Endothelial cell of umbilical vein (primary cell): Measurements from ENCODE around the gene ANP32B. TPM values are rescaled to one million over a fixed set of nuclear protein-coding genes. Genes with fewer than 3 reads are reported as not detected.

ENCODE experiments used
- BruUV-seq: library from RNA; stranded (reverse); fragments of 400-500 nt; replicated peaks from 2 replicates; lab custom pipeline; 2021; lab: Mats Ljungman, UMichigan
- CTCF ChIA-PET: fragments of 300-600, 350-600 bp; sonication (Branson Sonifier 250); formaldehyde crosslinking; loops from one replicate; lab custom pipeline; 2021; ENCODE audit warnings: antibody characterized with exemption, inconsistent platforms; lab: Charles Lee
- POLR2A ChIA-PET: fragments of 300-600, 350-600 bp; sonication (Branson Sonifier 250); formaldehyde crosslinking; loops from one replicate; lab custom pipeline; 2021; ENCODE audit warnings: antibody characterized with exemption, inconsistent platforms; lab: Charles Lee
- DNase-seq: peaks from one replicate; pipeline ENCODE4 v3.0.0-alpha.2; 2011; ENCODE audit warnings: low read depth, low spot score
- FAIRE-seq: peaks from 2 replicates; lab custom pipeline; 2011; peaks lifted over from hg19 to GRCh38; lab: Jason Lieb, UNC
- H2AFZ ChIP-seq: 2 replicates; pipeline ENCODE4 v1.6.0; 2012; ENCODE audit warnings: low read depth, low read length, control low read depth, inconsistent platforms
- H3K27ac ChIP-seq: 2 replicates; pipeline ENCODE4 v1.5.1; 2011; ENCODE audit warnings: low read depth, mild to moderate bottlenecking, control low read depth, low read length, moderate library complexity; ENCODE audit not compliant: insufficient read depth
- H3K27me3 ChIP-seq, 2 experiments: 2 replicates each; pipeline versions ENCODE4 v1.6.0 to v1.6.1; 2011; ENCODE audit warnings: low read length in 2 of 2, mixed read lengths in 1 of 2; ENCODE audit not compliant: control insufficient read depth in 2 of 2, insufficient read depth in 2 of 2
- H3K36me3 ChIP-seq, 2 experiments: 2 replicates in 1 of 2; 3 replicates in 1 of 2; pipeline ENCODE4 v1.5.1; 2011; ENCODE audit warnings: low read length in 2 of 2, mild to moderate bottlenecking in 1 of 2, moderate library complexity in 1 of 2; ENCODE audit not compliant: control insufficient read depth in 2 of 2, insufficient read depth in 2 of 2; ENCODE audit errors: extremely low read depth in 1 of 2
- H3K4me1 ChIP-seq: 3 replicates; pipeline ENCODE4 v1.5.1; 2011; ENCODE audit warnings: mild to moderate bottlenecking, low read length; ENCODE audit not compliant: control insufficient read depth, insufficient read depth; ENCODE audit errors: extremely low read depth
- H3K4me2 ChIP-seq: 2 replicates; pipeline ENCODE4 v1.6.1; 2011; ENCODE audit warnings: low read length, control low read depth, mixed read lengths; ENCODE audit not compliant: insufficient read depth
- H3K4me3 ChIP-seq, 3 experiments: fragments of 200-600 bp in 1 of 3; sonication (generic), shearing (Covaris generic) in 1 of 3; replicated peaks in 1 of 3; 2 replicates each; pipeline ENCODE4 v1.5.1; 2011 to 2016; ENCODE audit warnings: control low read depth in 3 of 3, low read length in 3 of 3, mild to moderate bottlenecking in 2 of 3, inconsistent platforms in 1 of 3, low read depth in 1 of 3, moderate library complexity in 1 of 3; ENCODE audit not compliant: insufficient read depth in 1 of 3
- H3K79me2 ChIP-seq: 2 replicates; pipeline ENCODE4 v1.6.0; 2012; ENCODE audit warnings: low read length, inconsistent platforms; ENCODE audit not compliant: control insufficient read depth, insufficient read depth
- H3K9ac ChIP-seq: replicated peaks from 2 replicates; pipeline ENCODE3; 2011; ENCODE audit warnings: low read length, control low read depth; ENCODE audit not compliant: insufficient read depth; ENCODE audit errors: extremely low read depth
- H3K9me1 ChIP-seq: replicated peaks from 3 replicates; pipeline ENCODE4 v1.6.0; 2011; ENCODE audit warnings: mild to moderate bottlenecking, low read length; ENCODE audit not compliant: control insufficient read depth, insufficient read depth; ENCODE audit errors: extremely low read depth
- H3K9me3 ChIP-seq: replicated peaks from 2 replicates; pipeline ENCODE4 v1.5.1; 2012; ENCODE audit warnings: low read length, inconsistent platforms; ENCODE audit not compliant: control insufficient read depth, insufficient read depth
- H4K20me1 ChIP-seq: replicated peaks from 2 replicates; pipeline ENCODE3; 2011; ENCODE audit warnings: mild to moderate bottlenecking, low read length; ENCODE audit not compliant: control insufficient read depth, insufficient read depth; ENCODE audit errors: extremely low read depth
- FOS ChIP-seq: IDR thresholded peaks from 2 replicates; pipeline ENCODE4 v1.6.1; 2011; ENCODE audit warnings: mild to moderate bottlenecking, low read length, moderate library complexity, borderline replicate concordance; ENCODE audit not compliant: insufficient read depth
- GATA2 ChIP-seq: IDR thresholded peaks from 2 replicates; pipeline ENCODE4 v1.7.0; 2011; ENCODE audit warnings: low read depth, mild to moderate bottlenecking, moderate library complexity, mixed read lengths, low read length; ENCODE audit not compliant: insufficient read length, insufficient read depth
- JUN ChIP-seq: IDR thresholded peaks from 2 replicates; pipeline ENCODE4 v1.6.1; 2011; ENCODE audit warnings: borderline replicate concordance, low read depth; ENCODE audit not compliant: insufficient read length, insufficient read depth
- MYC ChIP-seq: IDR thresholded peaks from one replicate; pipeline ENCODE4 v1.6.1; 2011; ENCODE audit warnings: mild to moderate bottlenecking, low read depth, low read length
- POLR2A ChIP-seq: IDR thresholded peaks from 2 replicates; pipeline ENCODE4 v1.6.1; 2012; ENCODE audit warnings: low read depth, mild to moderate bottlenecking, control low read depth, low read length
- POLR2AphosphoS5 ChIP-seq: IDR thresholded peaks from 2 replicates; pipeline ENCODE4 v1.6.1; 2012; ENCODE audit warnings: low read depth, mild to moderate bottlenecking, control low read depth, low read length, moderate library complexity; ENCODE audit not compliant: insufficient read depth
- dilution Hi-C: fragments of 300-500 bp; cut with MboI; formaldehyde crosslinking; loops from one replicate; pipeline ENCODE4 v1.15.0; 2019; ENCODE audit warnings: low sequenced_read_pairs; ENCODE audit not compliant: extremely low pct_ligation_motif_present
- intact Hi-C: fragments of 100-400 bp; cut with micrococcal nuclease; formaldehyde crosslinking; loops from one replicate; pipeline ENCODE4 v1.10.0; 2022
- polyA plus RNA-seq, 4 experiments: library from polyadenylated mRNA; depleted of rRNA in 3 of 4; stranded (reverse) in 3 of 4; unstranded in 1 of 4; fragments of >200 nt; gene quantifications; 2 replicates each; pipeline versions ENCODE4 v1.2.1 to v1.2.3, GENCODE V29; 2011 to 2012; ENCODE audit warnings: missing spikeins in 1 of 4
- total RNA-seq: library from RNA; stranded (reverse); gene quantifications from 2 replicates; pipeline ENCODE4 v1.2.3, GENCODE V29; 2021
- TF ChIP-seq, protein P1 (sequence below): IDR thresholded peaks from 2 replicates; pipeline ENCODE4 v1.6.1; 2011; ENCODE audit not compliant: insufficient read depth, insufficient read length
- TF ChIP-seq, protein P2 (sequence below), 2 donors: IDR thresholded peaks; 1 replicate in 1 of 2; 2 replicates in 1 of 2; pipeline ENCODE4 v1.5.1; 2011; ENCODE audit warnings: low read length in 2 of 2, mild to moderate bottlenecking in 2 of 2, moderate library complexity in 2 of 2, control low read depth in 1 of 2, inconsistent platforms in 1 of 2, low read depth in 1 of 2; ENCODE audit not compliant: insufficient read depth in 1 of 2; ENCODE audit errors: extremely low read depth in 1 of 2

ANP32B gene
- total and polyA plus RNA-seq, 2 donors (not counting 3 experiments of a cell fraction or from before 2014, with no cell fraction given) = 13.9 to 173 TPM

DNA sequence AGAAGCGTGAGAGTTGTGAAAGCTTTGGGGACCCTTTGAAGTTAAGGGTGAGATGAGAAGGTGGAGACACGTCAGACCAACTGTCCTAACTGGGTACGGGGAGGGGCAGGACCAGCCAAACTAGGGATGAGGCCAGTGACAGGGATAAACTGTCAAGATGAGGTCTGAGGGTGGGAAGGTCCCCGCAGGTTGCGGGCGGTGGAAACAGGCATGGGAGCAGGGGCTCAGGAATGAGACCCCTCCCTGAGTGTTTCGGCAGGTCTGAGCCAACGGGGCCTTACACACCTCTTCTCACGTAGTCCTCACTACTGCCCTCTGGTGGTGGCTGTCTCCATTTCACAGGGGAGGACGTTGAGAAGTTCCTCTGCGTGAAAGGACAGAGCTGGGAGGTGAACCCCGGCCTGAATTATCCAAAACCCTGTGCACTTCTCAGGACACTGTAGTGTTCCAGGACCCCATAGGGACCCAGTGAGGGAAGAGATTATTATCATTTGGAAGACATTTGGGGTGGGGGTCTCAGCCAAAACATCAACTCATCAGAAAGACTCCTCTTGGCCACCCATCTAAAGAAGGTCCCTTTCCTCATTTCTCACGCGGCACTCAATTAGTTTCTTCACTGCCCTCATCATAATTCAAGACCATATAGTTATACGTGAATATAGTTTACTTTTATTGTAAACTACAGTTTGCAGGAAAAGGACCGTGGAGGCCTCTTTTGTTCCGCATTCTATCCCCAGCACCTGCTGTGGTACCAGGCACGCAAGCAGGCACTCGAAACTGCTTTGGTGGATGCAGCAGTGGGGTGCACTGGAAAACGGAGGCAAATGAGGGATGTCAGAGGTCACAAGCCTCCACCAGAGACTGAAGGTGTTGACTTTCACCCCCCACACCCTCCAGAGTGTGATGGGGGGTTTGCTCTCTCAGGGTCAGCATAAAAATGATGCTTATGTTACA lies 51.7 kb downstream of the ANP32B start:
- BruUV-seq = no TSS peak
- Histone ChIP-seq H2AFZ (peak overlapping the region; percentile 47), H3K36me3 (no peaks in the 10 kb centered on the region), H3K27me3 (no peaks in the 10 kb centered on the region), H3K79me2 (no peaks in the 10 kb centered on the region), H3K4me3 (no peak overlapping the region), H3K4me2 (no peak overlapping the region), H3K9me1 (no peaks in the 10 kb centered on the region), H3K4me1 (peaks cover 13% of the 10 kb centered on the region), H3K27ac (peak overlapping the region; percentile 65), H3K9me3 (no peaks in the 10 kb centered on the region), H4K20me1 (no peaks in the 10 kb centered on the region), H3K9ac (no peak overlapping the region)
- intact Hi-C loops (loop anchor here (1.0 to 5.0 kb wide), 3 partner anchors 52 to 323 kb away; partner anchors contain the start of gene ANP32B), dilution Hi-C loops (no loop called here)
- CTCF ChIA-PET = interaction anchor here (0.5 to 2.4 kb wide), 38 partner anchors 11 to 771 kb away, joined by 3 to 40 read pairs (median 6); partner anchors contain the start of genes ANP32B, NANS, TBC1D2 and TRMO
- POLR2A ChIA-PET = interaction anchor here (1.3 kb wide), 1 partner anchor 21 kb away, joined by 4 read pairs; no protein-coding TSS in a partner anchor
- TF ChIP-seq MYC (no peak), FOS (no peak), GATA2 (no peak), POLR2A (no peak), JUN (no peak), POLR2AphosphoS5 (no peak)
- TF ChIP-seq, protein P1, sequence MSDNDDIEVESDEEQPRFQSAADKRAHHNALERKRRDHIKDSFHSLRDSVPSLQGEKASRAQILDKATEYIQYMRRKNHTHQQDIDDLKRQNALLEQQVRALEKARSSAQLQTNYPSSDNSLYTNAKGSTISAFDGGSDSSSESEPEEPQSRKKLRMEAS = no peak
- TF ChIP-seq, protein P2, sequence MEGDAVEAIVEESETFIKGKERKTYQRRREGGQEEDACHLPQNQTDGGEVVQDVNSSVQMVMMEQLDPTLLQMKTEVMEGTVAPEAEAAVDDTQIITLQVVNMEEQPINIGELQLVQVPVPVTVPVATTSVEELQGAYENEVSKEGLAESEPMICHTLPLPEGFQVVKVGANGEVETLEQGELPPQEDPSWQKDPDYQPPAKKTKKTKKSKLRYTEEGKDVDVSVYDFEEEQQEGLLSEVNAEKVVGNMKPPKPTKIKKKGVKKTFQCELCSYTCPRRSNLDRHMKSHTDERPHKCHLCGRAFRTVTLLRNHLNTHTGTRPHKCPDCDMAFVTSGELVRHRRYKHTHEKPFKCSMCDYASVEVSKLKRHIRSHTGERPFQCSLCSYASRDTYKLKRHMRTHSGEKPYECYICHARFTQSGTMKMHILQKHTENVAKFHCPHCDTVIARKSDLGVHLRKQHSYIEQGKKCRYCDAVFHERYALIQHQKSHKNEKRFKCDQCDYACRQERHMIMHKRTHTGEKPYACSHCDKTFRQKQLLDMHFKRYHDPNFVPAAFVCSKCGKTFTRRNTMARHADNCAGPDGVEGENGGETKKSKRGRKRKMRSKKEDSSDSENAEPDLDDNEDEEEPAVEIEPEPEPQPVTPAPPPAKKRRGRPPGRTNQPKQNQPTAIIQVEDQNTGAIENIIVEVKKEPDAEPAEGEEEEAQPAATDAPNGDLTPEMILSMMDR (IDR thresholded peaks at IDR 0.05; ENCODE audit: extremely low read depth in 1 of 2, insufficient read depth in 1 of 2, low read depth in 1 of 2, low read length in 2 of 2) = peak; percentile 74 to 87
- peak; percentile 90 for FAIRE-seq
- DNase-seq = peak; percentile 75
